Measurements from ENCODE around the gene IQGAP2.

DNA sequence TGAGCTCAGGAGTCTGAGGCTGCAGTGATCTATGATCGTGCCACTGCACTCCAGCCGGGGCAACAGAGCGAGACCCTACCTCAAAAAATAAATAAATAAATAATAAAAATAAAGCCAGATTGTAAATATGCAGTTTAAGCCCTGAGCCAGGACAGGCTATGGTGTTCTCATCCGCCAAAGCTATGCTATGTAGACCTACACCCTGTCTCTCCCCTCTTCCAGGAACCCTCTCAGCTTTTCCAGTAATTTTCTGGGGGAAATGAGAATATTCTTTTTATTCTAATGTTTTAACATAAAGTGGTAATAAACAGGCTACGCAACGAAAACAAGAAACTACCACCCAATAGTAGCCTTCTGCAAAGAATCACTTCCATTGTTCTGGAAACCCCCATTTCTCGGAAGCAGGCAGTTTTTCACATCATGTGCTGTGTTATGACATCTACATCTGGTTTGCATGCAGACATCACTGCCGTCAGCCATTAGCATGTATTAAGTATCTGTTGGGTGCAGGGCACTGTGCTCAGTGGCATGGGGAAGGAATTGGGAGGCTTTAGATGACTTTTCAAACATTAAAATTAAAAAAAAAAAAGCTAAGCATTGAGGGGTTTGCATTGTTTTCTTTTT, 274.9 kb downstream of the IQGAP2 start:
- TF ChIP-seq CREB1 (IDR thresholded peaks at IDR 0.05) (no peak), RFX5 (IDR thresholded peaks at IDR 0.05; ENCODE audit: borderline replicate concordance, low read depth, low read length) (no peak), POLR2A (IDR thresholded peaks at IDR 0.05; ENCODE audit: control extremely low read depth in 1 of 2, low read depth in 2 of 2, low read length in 2 of 2) (no peak), SUZ12 (IDR thresholded peaks at IDR 0.05; ENCODE audit: low read length) (no peak), NRF1 (IDR thresholded peaks at IDR 0.05; ENCODE audit: low read depth, low read length) (no peak), SP1 (IDR thresholded peaks at IDR 0.05; ENCODE audit: low read depth, low read length) (no peak), POLR2AphosphoS5 (IDR thresholded peaks at IDR 0.05; ENCODE audit: low read depth, low read length) (no peak), MAFK (IDR thresholded peaks at IDR 0.05; ENCODE audit: low read depth, low read length) (no peak)
- TF ChIP-seq, protein P1, sequence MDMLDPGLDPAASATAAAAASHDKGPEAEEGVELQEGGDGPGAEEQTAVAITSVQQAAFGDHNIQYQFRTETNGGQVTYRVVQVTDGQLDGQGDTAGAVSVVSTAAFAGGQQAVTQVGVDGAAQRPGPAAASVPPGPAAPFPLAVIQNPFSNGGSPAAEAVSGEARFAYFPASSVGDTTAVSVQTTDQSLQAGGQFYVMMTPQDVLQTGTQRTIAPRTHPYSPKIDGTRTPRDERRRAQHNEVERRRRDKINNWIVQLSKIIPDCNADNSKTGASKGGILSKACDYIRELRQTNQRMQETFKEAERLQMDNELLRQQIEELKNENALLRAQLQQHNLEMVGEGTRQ (IDR thresholded peaks at IDR 0.05; ENCODE audit: low read length): no peak
- TF ChIP-seq, protein P2, sequence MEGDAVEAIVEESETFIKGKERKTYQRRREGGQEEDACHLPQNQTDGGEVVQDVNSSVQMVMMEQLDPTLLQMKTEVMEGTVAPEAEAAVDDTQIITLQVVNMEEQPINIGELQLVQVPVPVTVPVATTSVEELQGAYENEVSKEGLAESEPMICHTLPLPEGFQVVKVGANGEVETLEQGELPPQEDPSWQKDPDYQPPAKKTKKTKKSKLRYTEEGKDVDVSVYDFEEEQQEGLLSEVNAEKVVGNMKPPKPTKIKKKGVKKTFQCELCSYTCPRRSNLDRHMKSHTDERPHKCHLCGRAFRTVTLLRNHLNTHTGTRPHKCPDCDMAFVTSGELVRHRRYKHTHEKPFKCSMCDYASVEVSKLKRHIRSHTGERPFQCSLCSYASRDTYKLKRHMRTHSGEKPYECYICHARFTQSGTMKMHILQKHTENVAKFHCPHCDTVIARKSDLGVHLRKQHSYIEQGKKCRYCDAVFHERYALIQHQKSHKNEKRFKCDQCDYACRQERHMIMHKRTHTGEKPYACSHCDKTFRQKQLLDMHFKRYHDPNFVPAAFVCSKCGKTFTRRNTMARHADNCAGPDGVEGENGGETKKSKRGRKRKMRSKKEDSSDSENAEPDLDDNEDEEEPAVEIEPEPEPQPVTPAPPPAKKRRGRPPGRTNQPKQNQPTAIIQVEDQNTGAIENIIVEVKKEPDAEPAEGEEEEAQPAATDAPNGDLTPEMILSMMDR (IDR thresholded peaks at IDR 0.05; ENCODE audit: control extremely low read depth in 1 of 3, insufficient read depth in 1 of 3, low read depth in 1 of 3, low read length in 3 of 3): no peak

All from H1 (cell line).